ENCODE measurements around the gene ACAN. TPM values are rescaled to one million over a fixed set of nuclear protein-coding genes. Genes with fewer than 3 reads are reported as not detected.

ACAN gene
- total RNA-seq, 4 donors from 2014 or later = 0.85 to 6.9 TPM; not detected in 2

- H3K4me1 ChIP-seq = no peaks in the 10 kb centered on the region
- intact Hi-C loops (cut with DNase I; ENCODE audit: low total_unique reads) = no loop called here
These were observed 60.2 kb downstream of the ACAN start for GRCh38 chr15:88863412-88863811.

DNA sequence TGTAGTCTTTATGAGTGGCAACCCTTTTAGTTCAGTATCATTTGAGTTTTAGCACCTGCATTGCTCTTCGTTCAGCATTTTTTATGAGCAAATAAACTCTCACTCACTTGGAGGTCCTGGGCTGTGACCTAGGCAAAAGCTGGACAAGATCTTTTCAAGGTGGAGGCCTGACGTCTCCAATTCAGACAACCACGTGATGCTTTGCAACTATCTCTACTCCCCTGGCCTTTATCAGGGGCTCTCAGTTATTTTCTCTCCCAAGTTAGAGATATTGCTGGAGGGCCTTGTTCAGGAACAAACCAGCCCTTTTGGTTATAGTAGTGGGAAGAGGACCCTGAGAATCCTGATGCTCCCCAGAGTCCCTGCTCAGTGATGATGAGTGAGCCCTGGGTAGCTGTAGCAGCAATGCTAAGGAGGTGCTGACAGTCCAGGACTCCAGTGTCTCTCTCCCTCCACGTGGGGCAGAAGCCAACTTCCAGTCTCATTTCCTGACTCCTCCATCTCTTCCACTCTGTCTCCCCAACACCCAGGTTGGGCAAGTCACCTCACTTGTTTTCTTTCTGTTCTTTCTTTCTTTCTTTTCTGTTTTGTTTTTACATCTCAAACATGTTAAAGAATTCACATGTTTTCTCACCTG is 61.7 kb downstream of the ACAN start:
- intact Hi-C loops (cut with DNase I; ENCODE audit: low total_unique reads) = no loop called here
- Histone ChIP-seq H3K4me1 (no peaks in the 10 kb centered on the region), H3K36me3 (no peaks in the 10 kb centered on the region), H3K4me3 (no peak overlapping the region), H3K9me3 (no peaks in the 10 kb centered on the region), H3K27ac (no peak overlapping the region), H3K27me3 (no peaks in the 10 kb centered on the region)
- TF ChIP-seq, protein P1, sequence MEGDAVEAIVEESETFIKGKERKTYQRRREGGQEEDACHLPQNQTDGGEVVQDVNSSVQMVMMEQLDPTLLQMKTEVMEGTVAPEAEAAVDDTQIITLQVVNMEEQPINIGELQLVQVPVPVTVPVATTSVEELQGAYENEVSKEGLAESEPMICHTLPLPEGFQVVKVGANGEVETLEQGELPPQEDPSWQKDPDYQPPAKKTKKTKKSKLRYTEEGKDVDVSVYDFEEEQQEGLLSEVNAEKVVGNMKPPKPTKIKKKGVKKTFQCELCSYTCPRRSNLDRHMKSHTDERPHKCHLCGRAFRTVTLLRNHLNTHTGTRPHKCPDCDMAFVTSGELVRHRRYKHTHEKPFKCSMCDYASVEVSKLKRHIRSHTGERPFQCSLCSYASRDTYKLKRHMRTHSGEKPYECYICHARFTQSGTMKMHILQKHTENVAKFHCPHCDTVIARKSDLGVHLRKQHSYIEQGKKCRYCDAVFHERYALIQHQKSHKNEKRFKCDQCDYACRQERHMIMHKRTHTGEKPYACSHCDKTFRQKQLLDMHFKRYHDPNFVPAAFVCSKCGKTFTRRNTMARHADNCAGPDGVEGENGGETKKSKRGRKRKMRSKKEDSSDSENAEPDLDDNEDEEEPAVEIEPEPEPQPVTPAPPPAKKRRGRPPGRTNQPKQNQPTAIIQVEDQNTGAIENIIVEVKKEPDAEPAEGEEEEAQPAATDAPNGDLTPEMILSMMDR (IDR thresholded peaks at IDR 0.05) = no peak
- no peak for TF ChIP-seq POLR2A (IDR thresholded peaks at IDR 0.05)
- no peak for DNase-seq

More at GRCh38 chr15:88863412-88863811, 60.2 kb downstream of the ACAN start:
- no peaks in the 10 kb centered on the region for H3K36me3 ChIP-seq
- H3K9me3 ChIP-seq = no peaks in the 10 kb centered on the region
- no peak for DNase-seq
- TF ChIP-seq, protein P1 (IDR thresholded peaks at IDR 0.05) = no peak
- TF ChIP-seq POLR2A (IDR thresholded peaks at IDR 0.05) = no peak
- no peak overlapping the region for H3K27ac ChIP-seq
- no peaks in the 10 kb centered on the region for H3K27me3 ChIP-seq
- H3K4me3 ChIP-seq = no peak overlapping the region

GRCh38 chr15:88865498-88866099 is 62.4 kb downstream of the ACAN start:
- TF ChIP-seq POLR2A (IDR thresholded peaks at IDR 0.05) = no peak
- TF ChIP-seq, protein P1 (IDR thresholded peaks at IDR 0.05) = no peak
- no peak for DNase-seq
- no peaks in the 10 kb centered on the region for H3K4me1 ChIP-seq
- no peak overlapping the region for H3K4me3 ChIP-seq
- H3K27me3 ChIP-seq = no peaks in the 10 kb centered on the region
- no peaks in the 10 kb centered on the region for H3K36me3 ChIP-seq
- no peak overlapping the region for H3K27ac ChIP-seq
- H3K9me3 ChIP-seq = no peaks in the 10 kb centered on the region
- intact Hi-C loops (cut with DNase I; ENCODE audit: low total_unique reads) = no loop called here

- Histone ChIP-seq H3K36me3 (no peaks in the 10 kb centered on the region), H3K4me3 (no peak overlapping the region), H3K27ac (no peak overlapping the region), H3K4me1 (no peaks in the 10 kb centered on the region), H3K27me3 (no peaks in the 10 kb centered on the region), H3K9me3 (no peaks in the 10 kb centered on the region)
- intact Hi-C loops (cut with DNase I; ENCODE audit: low total_unique reads) = no loop called here
- no peak for TF ChIP-seq POLR2A (IDR thresholded peaks at IDR 0.05)
- TF ChIP-seq, protein P1 (IDR thresholded peaks at IDR 0.05) = no peak
- no peak for DNase-seq
These were observed 63.2 kb downstream of the ACAN start for GRCh38 chr15:88866295-88866881.

- no peaks in the 10 kb centered on the region for H3K9me3 ChIP-seq
- no peak for DNase-seq
- H3K4me1 ChIP-seq = no peaks in the 10 kb centered on the region
- H3K27me3 ChIP-seq = no peaks in the 10 kb centered on the region
- no peak overlapping the region for H3K4me3 ChIP-seq
- intact Hi-C loops (cut with DNase I; ENCODE audit: low total_unique reads) = no loop called here
- H3K27ac ChIP-seq = no peak overlapping the region
- no peak for TF ChIP-seq POLR2A (IDR thresholded peaks at IDR 0.05)
- TF ChIP-seq, protein P1 (IDR thresholded peaks at IDR 0.05) = no peak
- H3K36me3 ChIP-seq = no peaks in the 10 kb centered on the region
These were observed 68.1 kb downstream of the ACAN start for GRCh38 chr15:88871313-88871712.

Data from uterus (tissue), 4 donors.